IPS-20b (cell line): ENCODE data around the gene LRR1.
"Not testable (repeated sequence)": the region's sequence is repeated elsewhere in the genome, so short reads cannot be mapped to it uniquely, and the experiment has no call there.

ENCODE experiments used
- H3K27ac ChIP-seq: one replicate; pipeline ENCODE4 v1.5.1; 2013; ENCODE audit warnings: low read length
- H3K27me3 ChIP-seq: 2 replicates; pipeline ENCODE4 v1.6.1; 2013; ENCODE audit warnings: mild to moderate bottlenecking, low read length, inconsistent platforms; ENCODE audit not compliant: insufficient read depth
- H3K36me3 ChIP-seq: 2 replicates; pipeline ENCODE4 v1.6.1; 2013; ENCODE audit warnings: low read depth, mild to moderate bottlenecking, inconsistent platforms, low read length, moderate library complexity; ENCODE audit not compliant: insufficient read depth
- H3K4me1 ChIP-seq: 2 replicates; pipeline ENCODE4 v1.6.1; 2013; ENCODE audit warnings: mild to moderate bottlenecking, control low read depth, inconsistent platforms, low read length, moderate library complexity; ENCODE audit not compliant: insufficient read depth
- H3K4me3 ChIP-seq: 2 replicates; pipeline ENCODE4 v1.5.1; 2013; ENCODE audit warnings: mild to moderate bottlenecking, low read length, inconsistent platforms
- H3K9ac ChIP-seq: 2 replicates; pipeline ENCODE4 v1.6.1; 2013; ENCODE audit warnings: low read depth, mild to moderate bottlenecking, inconsistent platforms, low read length, moderate library complexity
- H3K9me3 ChIP-seq: 2 replicates; pipeline ENCODE4 v1.6.1; 2013; ENCODE audit warnings: mild to moderate bottlenecking, low read depth, low read length, inconsistent platforms; ENCODE audit not compliant: insufficient read depth

LRR1 gene

GRCh38 chr14:49640540-49641417 is 42.0 kb downstream of the LRR1 start:
- Histone ChIP-seq H3K27ac (no peak overlapping the region), H3K36me3 (peaks cover 43% of the 10 kb centered on the region), H3K4me1 (peaks cover 4% of the 10 kb centered on the region; the same call in 1 of the 2 replicates), H3K27me3 (no peaks in the 10 kb centered on the region), H3K9me3 (no peaks in the 10 kb centered on the region), H3K9ac (no peak overlapping the region), H3K4me3 (no peak overlapping the region)

- Histone ChIP-seq H3K36me3 (peaks cover 43% of the 10 kb centered on the region), H3K9ac (no peak overlapping the region), H3K9me3 (no peaks in the 10 kb centered on the region), H3K27ac (no peak overlapping the region), H3K4me1 (peaks cover 4% of the 10 kb centered on the region; the same call in 1 of the 2 replicates), H3K4me3 (no peak overlapping the region), H3K27me3 (no peaks in the 10 kb centered on the region)
These were observed 43.0 kb downstream of the LRR1 start for GRCh38 chr14:49641697-49642129.

- H3K27ac ChIP-seq: no peak overlapping the region
- H3K9ac ChIP-seq: no peak overlapping the region
- no peaks in the 10 kb centered on the region for H3K9me3 ChIP-seq
- H3K4me3 ChIP-seq: no peak overlapping the region
- no peaks in the 10 kb centered on the region for H3K27me3 ChIP-seq
- peaks cover 43% of the 10 kb centered on the region for H3K36me3 ChIP-seq
- peaks cover 4% of the 10 kb centered on the region; the same call in 1 of the 2 replicates for H3K4me1 ChIP-seq
These were observed 43.4 kb downstream of the LRR1 start for GRCh38 chr14:49642163-49642562.

- Histone ChIP-seq H3K9ac (no peak overlapping the region), H3K4me3 (no peak overlapping the region), H3K27ac (no peak overlapping the region), H3K27me3 (no peaks in the 10 kb centered on the region), H3K36me3 (peaks cover 45% of the 10 kb centered on the region), H3K9me3 (no peaks in the 10 kb centered on the region), H3K4me1 (no peaks in the 10 kb centered on the region)
These were observed 54.8 kb downstream of the LRR1 start for GRCh38 chr14:49653508-49653907.

GRCh38 chr14:49654511-49654910 is 55.8 kb downstream of the LRR1 start:
- Histone ChIP-seq H3K4me3 (no peak overlapping the region), H3K9me3 (no peaks in the 10 kb centered on the region), H3K4me1 (no peaks in the 10 kb centered on the region)

GRCh38 chr14:49657500-49657899 is 58.8 kb downstream of the LRR1 start:
- not testable (repeated sequence) for H3K4me3 ChIP-seq, H3K9me3 ChIP-seq, H3K9ac ChIP-seq, H3K27me3 ChIP-seq, H3K4me1 ChIP-seq, H3K27ac ChIP-seq
- H3K36me3 ChIP-seq: peaks cover 28% of the 10 kb centered on the region

More at GRCh38 chr14:49654511-49654910, 55.8 kb downstream of the LRR1 start:
- H3K9ac ChIP-seq: no peak overlapping the region
- no peak overlapping the region for H3K27ac ChIP-seq
- H3K27me3 ChIP-seq: no peaks in the 10 kb centered on the region
- peaks cover 42% of the 10 kb centered on the region for H3K36me3 ChIP-seq

- Histone ChIP-seq H3K9me3 (no peaks in the 10 kb centered on the region), H3K27ac (no peak overlapping the region), H3K4me1 (no peaks in the 10 kb centered on the region), H3K27me3 (no peaks in the 10 kb centered on the region), H3K9ac (no peak overlapping the region), H3K36me3 (peaks cover 26% of the 10 kb centered on the region), H3K4me3 (no peak overlapping the region)
These were observed 61.1 kb downstream of the LRR1 start for GRCh38 chr14:49659526-49660455.
